ENCODE results near the gene P2RX3. TPM values are rescaled to one million over a fixed set of nuclear protein-coding genes. Genes with fewer than 3 reads are reported as not detected.

The P2RX3 gene
- total and polyA plus RNA-seq, 2 experiments from 2014 or later = 0.15 to 0.35 TPM

DNA sequence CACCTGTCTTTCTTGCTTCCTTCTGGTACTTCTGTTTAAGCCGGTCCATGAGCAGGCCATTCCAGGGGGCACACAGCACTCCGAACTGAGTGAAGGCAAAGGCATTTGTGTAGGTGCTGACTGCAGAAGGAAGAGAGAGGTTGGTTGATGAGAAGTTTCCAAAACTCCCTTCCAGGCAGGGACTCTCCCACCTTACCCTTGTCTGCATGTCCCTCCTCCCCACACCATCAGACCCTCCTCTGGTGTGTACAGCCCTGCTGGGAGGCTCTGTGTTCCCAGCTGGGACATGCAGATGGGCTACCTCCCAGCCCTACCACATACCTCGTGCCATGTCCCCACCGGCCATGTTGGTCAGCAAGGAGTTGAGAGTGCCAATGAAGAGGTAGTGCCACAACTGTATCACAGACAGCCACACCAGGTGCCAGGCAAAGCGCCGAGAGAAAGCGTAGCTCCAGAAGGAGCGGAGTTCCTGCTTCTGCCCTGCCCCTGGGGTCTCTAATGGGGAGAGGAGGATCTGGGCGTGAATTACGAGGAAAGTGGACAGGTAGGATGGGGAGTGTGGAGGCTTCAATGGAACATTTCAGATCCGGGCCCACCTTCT, 76.6 kb downstream of the P2RX3 start (continued):
- TF ChIP-seq, protein P1, sequence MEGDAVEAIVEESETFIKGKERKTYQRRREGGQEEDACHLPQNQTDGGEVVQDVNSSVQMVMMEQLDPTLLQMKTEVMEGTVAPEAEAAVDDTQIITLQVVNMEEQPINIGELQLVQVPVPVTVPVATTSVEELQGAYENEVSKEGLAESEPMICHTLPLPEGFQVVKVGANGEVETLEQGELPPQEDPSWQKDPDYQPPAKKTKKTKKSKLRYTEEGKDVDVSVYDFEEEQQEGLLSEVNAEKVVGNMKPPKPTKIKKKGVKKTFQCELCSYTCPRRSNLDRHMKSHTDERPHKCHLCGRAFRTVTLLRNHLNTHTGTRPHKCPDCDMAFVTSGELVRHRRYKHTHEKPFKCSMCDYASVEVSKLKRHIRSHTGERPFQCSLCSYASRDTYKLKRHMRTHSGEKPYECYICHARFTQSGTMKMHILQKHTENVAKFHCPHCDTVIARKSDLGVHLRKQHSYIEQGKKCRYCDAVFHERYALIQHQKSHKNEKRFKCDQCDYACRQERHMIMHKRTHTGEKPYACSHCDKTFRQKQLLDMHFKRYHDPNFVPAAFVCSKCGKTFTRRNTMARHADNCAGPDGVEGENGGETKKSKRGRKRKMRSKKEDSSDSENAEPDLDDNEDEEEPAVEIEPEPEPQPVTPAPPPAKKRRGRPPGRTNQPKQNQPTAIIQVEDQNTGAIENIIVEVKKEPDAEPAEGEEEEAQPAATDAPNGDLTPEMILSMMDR (conservative IDR thresholded peaks at IDR 0.05; ENCODE audit: low read depth in 2 of 2) = no peak
- no peak for TF ChIP-seq STAT1 (IDR thresholded peaks at IDR 0.05; ENCODE audit: unreplicated experiment)

DNA sequence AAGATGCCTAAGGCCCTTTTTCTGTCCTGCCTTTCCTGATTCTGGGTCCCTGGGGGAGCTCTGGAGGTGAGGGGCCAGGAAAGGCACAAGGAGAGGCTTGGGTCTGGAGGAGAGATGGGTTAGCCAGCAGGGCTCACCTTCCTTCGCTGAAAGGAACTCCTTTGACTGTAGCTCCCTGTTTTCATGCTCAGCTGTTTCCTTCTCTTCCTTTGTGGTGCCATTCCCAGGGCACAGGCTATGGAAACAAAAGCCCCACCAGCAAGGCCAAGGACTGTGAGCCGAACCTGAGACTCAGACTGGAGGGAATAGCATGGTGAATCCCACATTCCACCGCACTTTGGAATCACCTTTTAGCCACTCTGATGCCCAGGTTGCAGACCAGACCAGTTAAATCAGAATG, 78.3 kb downstream of the P2RX3 start:
- no peak overlapping the region for H2AFZ ChIP-seq
- no peak overlapping the region for H3K4me3 ChIP-seq
- no peaks in the 10 kb centered on the region for H3F3A ChIP-seq (replicated peaks; ENCODE audit: low read depth)
- H3K9me2 ChIP-seq (ENCODE audit: insufficient read depth) = no peaks in the 10 kb centered on the region
- Mint-ChIP-seq H3K4me3 (no peak overlapping the region), H3K27ac (no peak overlapping the region), H3K9me3 (no peaks in the 10 kb centered on the region), H3K27me3 (ENCODE audit: insufficient read depth, low read depth, poor library complexity) (no peaks in the 10 kb centered on the region), H3K4me1 (peaks cover 10% of the 10 kb centered on the region), H3K36me3 (ENCODE audit: low read depth) (peaks cover 75% of the 10 kb centered on the region)
- no peak overlapping the region for H3K4me2 ChIP-seq
- H4K20me1 ChIP-seq (replicated peaks; ENCODE audit: insufficient read depth) = no peaks in the 10 kb centered on the region; the same call in 1 of the 2 replicates
- no peak overlapping the region for H3K27ac ChIP-seq (ENCODE audit: low read depth)
- H3K79me2 ChIP-seq (replicated peaks; ENCODE audit: insufficient read depth) = no peaks in the 10 kb centered on the region
- peaks cover 13% of the 10 kb centered on the region for H3K36me3 ChIP-seq (ENCODE audit: insufficient read depth)
- H3K27me3 ChIP-seq (ENCODE audit: insufficient read depth) = no peaks in the 10 kb centered on the region
- ATAC-seq (no peak), DNase-seq (ENCODE audit: low spot score) (no peak)
- H3K4me1 ChIP-seq (ENCODE audit: insufficient read depth) = no peaks in the 10 kb centered on the region
- TF ChIP-seq POLR2AphosphoS5 (IDR thresholded peaks at IDR 0.05; ENCODE audit: low read depth) = no peak
- no peak for TF ChIP-seq NANOG (IDR thresholded peaks at IDR 0.05; ENCODE audit: borderline replicate concordance)
- no peak for TF ChIP-seq ZNF462 (CRISPR knock-in tag; IDR thresholded peaks at IDR 0.05)
- no peak for TF ChIP-seq ZNF331 (CRISPR knock-in tag; IDR thresholded peaks at IDR 0.05; ENCODE audit: low read depth)
- no peak for TF ChIP-seq JUNB (IDR thresholded peaks at IDR 0.05; ENCODE audit: unreplicated experiment)
- TF ChIP-seq, protein P2, sequence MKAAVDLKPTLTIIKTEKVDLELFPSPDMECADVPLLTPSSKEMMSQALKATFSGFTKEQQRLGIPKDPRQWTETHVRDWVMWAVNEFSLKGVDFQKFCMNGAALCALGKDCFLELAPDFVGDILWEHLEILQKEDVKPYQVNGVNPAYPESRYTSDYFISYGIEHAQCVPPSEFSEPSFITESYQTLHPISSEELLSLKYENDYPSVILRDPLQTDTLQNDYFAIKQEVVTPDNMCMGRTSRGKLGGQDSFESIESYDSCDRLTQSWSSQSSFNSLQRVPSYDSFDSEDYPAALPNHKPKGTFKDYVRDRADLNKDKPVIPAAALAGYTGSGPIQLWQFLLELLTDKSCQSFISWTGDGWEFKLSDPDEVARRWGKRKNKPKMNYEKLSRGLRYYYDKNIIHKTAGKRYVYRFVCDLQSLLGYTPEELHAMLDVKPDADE (IDR thresholded peaks at IDR 0.05) = no peak
- TF ChIP-seq, protein P1 (conservative IDR thresholded peaks at IDR 0.05; ENCODE audit: low read depth in 2 of 2) = no peak
- no peak for TF ChIP-seq EZH2phosphoT487 (IDR thresholded peaks at IDR 0.05; ENCODE audit: unreplicated experiment)
- TF ChIP-seq EZH2 (IDR thresholded peaks at IDR 0.05; ENCODE audit: low read depth, unreplicated experiment) = no peak
- TF ChIP-seq STAT1 (IDR thresholded peaks at IDR 0.05; ENCODE audit: unreplicated experiment) = no peak
